Neural crest cell (in vitro differentiated cells): Measurements from ENCODE around the gene ARRDC3. TPM values are rescaled to one million over a fixed set of nuclear protein-coding genes. Genes with fewer than 3 reads are reported as not detected.
"Not testable (repeated sequence)": the region's sequence is repeated elsewhere in the genome, so short reads cannot be mapped to it uniquely, and the experiment has no call there.

Experiments used
- DNase-seq: peaks from one replicate; pipeline ENCODE4 v3.0.0; 2021; ENCODE audit warnings: low read depth, mixed read lengths, low spot score
- H3K27ac Mint-ChIP-seq: one replicate; pipeline ENCODE4 v1.8.0; 2021; ENCODE audit warnings: mild to moderate bottlenecking, mixed read lengths; ENCODE audit not compliant: unreplicated experiment
- H3K27me3 Mint-ChIP-seq: 2 replicates; pipeline ENCODE4 v1.8.0; 2021; ENCODE audit warnings: low read depth, mild to moderate bottlenecking, mixed read lengths
- H3K36me3 Mint-ChIP-seq: 2 replicates; pipeline ENCODE4 v1.8.0; 2021; ENCODE audit warnings: low read depth, mild to moderate bottlenecking, mixed read lengths
- H3K4me1 Mint-ChIP-seq: 2 replicates; pipeline ENCODE4 v1.8.0; 2021; ENCODE audit warnings: mixed read lengths
- H3K4me3 Mint-ChIP-seq: one replicate; pipeline ENCODE4 v1.8.0; 2021; ENCODE audit warnings: mild to moderate bottlenecking, mixed read lengths
- H3K9me3 Mint-ChIP-seq: 2 replicates; pipeline ENCODE4 v1.8.0; 2021; ENCODE audit warnings: mixed read lengths
- total RNA-seq: library from RNA; stranded (reverse); gene quantifications from 2 replicates; pipeline ENCODE4 v1.2.1, GENCODE V29; 2021
- TF ChIP-seq, protein P1 (sequence below): fragments of 200-600 bp; sonication (generic); conservative IDR thresholded peaks from 2 replicates; pipeline ENCODE4 v1.5.0; 2021; ENCODE audit warnings: antibody characterized with exemption, mild to moderate bottlenecking

Gene ARRDC3
- total RNA-seq, 1 donor from 2014 or later: 59.7 TPM

DNA sequence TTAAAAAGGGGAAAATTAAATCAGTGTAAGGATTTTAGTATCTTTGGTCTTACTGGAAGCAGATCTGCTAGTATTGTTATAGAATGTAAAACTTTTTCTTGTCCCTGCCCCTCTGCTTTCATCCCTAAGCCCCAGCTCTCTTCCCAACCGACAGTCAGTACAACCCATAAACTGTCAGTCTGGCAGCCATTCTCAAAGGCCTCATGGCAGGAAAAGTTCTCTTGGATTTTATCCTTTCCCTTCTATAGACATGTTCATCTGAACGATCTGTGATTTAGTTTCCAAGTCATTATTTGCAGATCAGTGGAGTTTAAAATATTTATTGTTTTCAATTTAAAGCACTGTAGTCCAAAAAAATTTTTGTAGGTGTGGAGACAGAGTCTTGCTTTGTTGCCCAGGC is 39.2 kb downstream of the ARRDC3 start:
- Mint-ChIP-seq H3K36me3 (no peaks in the 10 kb centered on the region), H3K4me1 (peaks cover 10% of the 10 kb centered on the region), H3K4me3 (no peak overlapping the region), H3K27me3 (no peaks in the 10 kb centered on the region), H3K27ac (no peak overlapping the region), H3K9me3 (peaks cover 4% of the 10 kb centered on the region)
- no peak for DNase-seq
- TF ChIP-seq, protein P1, sequence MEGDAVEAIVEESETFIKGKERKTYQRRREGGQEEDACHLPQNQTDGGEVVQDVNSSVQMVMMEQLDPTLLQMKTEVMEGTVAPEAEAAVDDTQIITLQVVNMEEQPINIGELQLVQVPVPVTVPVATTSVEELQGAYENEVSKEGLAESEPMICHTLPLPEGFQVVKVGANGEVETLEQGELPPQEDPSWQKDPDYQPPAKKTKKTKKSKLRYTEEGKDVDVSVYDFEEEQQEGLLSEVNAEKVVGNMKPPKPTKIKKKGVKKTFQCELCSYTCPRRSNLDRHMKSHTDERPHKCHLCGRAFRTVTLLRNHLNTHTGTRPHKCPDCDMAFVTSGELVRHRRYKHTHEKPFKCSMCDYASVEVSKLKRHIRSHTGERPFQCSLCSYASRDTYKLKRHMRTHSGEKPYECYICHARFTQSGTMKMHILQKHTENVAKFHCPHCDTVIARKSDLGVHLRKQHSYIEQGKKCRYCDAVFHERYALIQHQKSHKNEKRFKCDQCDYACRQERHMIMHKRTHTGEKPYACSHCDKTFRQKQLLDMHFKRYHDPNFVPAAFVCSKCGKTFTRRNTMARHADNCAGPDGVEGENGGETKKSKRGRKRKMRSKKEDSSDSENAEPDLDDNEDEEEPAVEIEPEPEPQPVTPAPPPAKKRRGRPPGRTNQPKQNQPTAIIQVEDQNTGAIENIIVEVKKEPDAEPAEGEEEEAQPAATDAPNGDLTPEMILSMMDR: no peak

DNA sequence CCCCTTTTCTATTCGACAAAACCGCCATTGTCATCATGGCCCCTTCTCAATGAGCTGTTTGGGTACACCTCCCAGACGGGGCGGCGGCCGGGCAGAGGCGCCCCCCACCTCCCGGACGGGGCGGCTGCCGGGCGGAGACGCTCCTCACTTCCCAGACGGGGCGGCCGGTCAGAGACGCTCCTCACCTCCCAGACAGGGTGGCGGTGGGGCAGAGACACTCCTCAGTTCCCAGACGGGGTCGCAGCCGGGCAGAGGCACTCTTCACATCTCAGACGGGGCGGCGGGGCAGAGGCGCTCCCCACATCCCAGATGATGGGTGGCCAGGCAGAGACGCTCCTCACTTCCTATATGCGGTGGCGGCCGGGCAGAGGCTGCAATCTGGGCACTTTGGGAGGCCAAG is 40.2 kb downstream of the ARRDC3 start:
- H3K36me3 Mint-ChIP-seq, H3K27me3 Mint-ChIP-seq, DNase-seq, H3K4me3 Mint-ChIP-seq, H3K27ac Mint-ChIP-seq, H3K9me3 Mint-ChIP-seq: not testable (repeated sequence)
- peaks cover 14% of the 10 kb centered on the region for H3K4me1 Mint-ChIP-seq

DNA sequence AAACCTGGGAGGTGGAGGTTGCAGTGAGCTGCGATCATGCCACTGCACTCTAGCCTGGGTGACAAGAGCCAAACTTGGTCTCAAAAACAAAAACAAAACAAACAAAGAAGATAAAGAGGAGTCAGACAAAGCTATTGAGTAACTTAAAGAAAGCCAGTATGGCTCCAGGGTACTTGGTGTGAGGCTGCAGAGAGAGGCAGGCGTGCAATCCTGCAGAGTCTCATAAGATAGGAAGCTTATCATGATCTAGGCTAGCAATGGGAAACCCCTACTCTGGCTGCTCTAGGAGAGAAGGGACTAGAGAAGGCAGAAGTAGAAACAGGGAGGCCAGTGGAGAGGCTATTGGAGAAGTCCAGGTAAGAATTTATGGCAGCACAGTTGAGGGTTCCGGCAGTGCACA is 42.0 kb downstream of the ARRDC3 start:
- no peak for DNase-seq
- no peaks in the 10 kb centered on the region for H3K27me3 Mint-ChIP-seq
- no peak overlapping the region for H3K4me3 Mint-ChIP-seq
- TF ChIP-seq, protein P1: no peak
- no peak overlapping the region for H3K27ac Mint-ChIP-seq
- peaks cover 14% of the 10 kb centered on the region for H3K4me1 Mint-ChIP-seq
- no peaks in the 10 kb centered on the region for H3K9me3 Mint-ChIP-seq
- H3K36me3 Mint-ChIP-seq: no peaks in the 10 kb centered on the region

DNA sequence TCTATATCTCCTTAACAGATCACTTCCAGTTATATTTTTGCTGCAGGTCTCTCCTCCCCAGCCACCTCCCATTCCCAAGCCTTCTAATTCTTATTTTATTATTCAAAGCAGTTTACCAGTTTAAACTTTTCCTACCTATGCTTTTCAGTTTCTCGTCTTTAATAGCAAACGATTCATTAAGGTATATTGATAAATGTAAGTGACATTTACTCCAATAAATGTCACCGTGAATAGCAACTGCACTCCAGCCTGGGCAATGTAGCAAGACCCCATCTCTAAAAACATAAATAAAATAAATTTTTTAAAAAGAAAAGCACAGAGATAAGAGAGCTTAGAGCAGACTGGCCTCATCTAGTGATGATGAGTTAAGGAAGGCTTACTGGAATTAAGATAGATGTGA is 42.6 kb downstream of the ARRDC3 start:
- Mint-ChIP-seq H3K27ac (no peak overlapping the region), H3K36me3 (no peaks in the 10 kb centered on the region), H3K9me3 (no peaks in the 10 kb centered on the region), H3K27me3 (no peaks in the 10 kb centered on the region), H3K4me3 (no peak overlapping the region), H3K4me1 (peaks cover 14% of the 10 kb centered on the region)
- TF ChIP-seq, protein P1: no peak
- DNase-seq: no peak

DNA sequence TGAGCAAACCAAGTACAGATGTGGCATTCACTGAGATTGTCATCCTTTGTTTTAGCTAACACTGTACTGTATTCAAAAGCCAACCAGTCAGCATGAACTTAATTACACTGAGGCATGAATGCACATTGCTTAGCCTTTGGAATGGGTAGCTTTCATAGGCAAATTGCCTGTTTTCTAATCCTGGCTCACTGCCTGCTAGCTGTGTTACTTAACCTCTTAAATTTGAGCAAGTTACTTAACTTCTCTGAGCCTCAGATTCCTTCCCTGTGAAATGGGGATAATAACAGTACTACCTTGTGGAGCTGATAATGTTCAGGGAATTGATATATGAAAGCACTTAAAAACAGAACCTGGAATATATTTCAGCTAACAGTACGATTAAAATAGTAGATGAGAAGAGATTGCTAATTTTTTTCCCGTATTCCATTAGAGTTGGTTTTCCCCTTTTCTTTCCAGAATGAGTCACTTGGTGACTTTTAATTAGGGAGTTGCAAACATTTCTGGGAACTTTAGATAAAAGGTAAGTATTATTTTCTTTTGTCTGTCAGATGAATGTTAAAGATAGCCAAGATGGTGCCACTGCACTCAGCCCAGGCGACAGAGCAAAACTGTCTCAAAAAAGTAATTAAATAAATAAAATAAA is 43.9 kb downstream of the ARRDC3 start:
- TF ChIP-seq, protein P1: no peak
- no peak for DNase-seq
- H3K4me1 Mint-ChIP-seq: peaks cover 14% of the 10 kb centered on the region
- H3K4me3 Mint-ChIP-seq: no peak overlapping the region
- no peaks in the 10 kb centered on the region for H3K27me3 Mint-ChIP-seq
- no peak overlapping the region for H3K27ac Mint-ChIP-seq
- H3K9me3 Mint-ChIP-seq: no peaks in the 10 kb centered on the region
- H3K36me3 Mint-ChIP-seq: no peaks in the 10 kb centered on the region

DNA sequence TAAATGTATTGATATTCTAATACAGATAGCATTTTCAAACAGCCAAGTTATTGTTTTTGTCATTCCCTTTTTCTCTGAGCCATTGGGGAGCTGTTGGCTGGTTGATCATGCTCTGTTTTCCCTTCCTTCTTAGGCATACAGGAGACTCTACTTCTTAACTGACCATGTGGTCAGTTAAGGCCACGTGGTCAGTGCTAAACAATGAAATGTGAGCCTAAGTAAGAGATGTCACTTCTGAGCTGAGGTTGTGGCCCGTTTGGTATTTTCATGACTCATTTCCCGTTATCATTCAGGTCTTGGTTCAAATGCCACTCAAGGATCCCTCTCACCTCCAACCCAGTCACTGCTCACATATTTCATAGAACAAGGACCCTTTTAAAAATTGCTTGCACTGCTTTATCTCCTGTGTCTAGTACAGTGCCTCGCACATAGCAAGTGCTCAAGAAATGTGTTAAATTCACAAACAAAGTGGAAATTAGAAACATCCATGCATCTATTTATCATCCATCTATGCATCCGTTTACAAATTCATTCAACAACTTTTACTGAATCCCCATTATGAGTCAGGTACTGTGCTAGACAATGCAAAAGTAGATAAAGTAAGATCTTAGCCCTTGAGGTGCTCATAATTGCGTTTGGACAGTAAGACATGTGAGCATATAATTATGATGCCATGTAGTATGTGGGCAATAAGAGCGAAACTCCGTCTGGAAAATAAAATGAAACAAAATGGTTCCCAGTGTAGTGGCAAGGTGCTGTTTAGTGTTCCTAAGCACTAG is 50.7 kb downstream of the ARRDC3 start:
- H3K9me3 Mint-ChIP-seq: no peaks in the 10 kb centered on the region
- H3K27me3 Mint-ChIP-seq: no peaks in the 10 kb centered on the region
- peaks cover 5% of the 10 kb centered on the region for H3K4me1 Mint-ChIP-seq
- no peak for DNase-seq
- H3K27ac Mint-ChIP-seq: no peak overlapping the region
- H3K4me3 Mint-ChIP-seq: no peak overlapping the region
- TF ChIP-seq, protein P1: no peak
- H3K36me3 Mint-ChIP-seq: no peaks in the 10 kb centered on the region
